ENCODE measurements around the gene PARD3B. TPM values are rescaled to one million over a fixed set of nuclear protein-coding genes. Genes with fewer than 3 reads are reported as not detected.
A peak's percentile ranks its signal among the peaks of the same experiment; 100 is the strongest.

PARD3B gene
- total and polyA plus RNA-seq, 10 of the 15 experiments (the other 5 are each of a cell fraction or from before 2014, with no cell fraction given), result 0.01 to 0.54 (median 0.07) TPM; not detected in 7

DNA sequence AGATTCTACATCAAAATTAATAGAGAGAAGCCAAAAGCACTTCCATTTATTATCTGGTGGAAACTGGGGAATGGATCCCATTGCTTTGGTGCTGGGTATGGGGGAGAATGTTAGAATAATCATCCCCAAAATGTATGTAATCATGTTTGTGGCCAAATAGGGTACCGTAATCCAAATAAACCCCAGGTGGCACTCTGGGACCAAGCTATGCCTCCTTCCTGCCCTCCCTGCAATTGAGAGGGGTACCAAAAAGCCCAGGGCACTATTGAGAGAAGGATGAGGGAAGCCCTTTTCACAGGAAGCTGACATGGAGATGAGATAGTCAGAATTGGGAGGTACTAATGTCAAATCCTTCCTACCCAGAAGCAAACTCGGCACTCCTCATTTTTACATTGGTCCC lies 1051.3 kb downstream of the PARD3B start (continued):
- TF ChIP-seq SMC3 (IDR thresholded peaks at IDR 0.05; ENCODE audit: borderline replicate concordance, low read length) (peak; percentile 17; the same call in 1 of the 2 replicates), ZBED1 (IDR thresholded peaks at IDR 0.05; ENCODE audit: borderline replicate concordance) (no peak)

DNA sequence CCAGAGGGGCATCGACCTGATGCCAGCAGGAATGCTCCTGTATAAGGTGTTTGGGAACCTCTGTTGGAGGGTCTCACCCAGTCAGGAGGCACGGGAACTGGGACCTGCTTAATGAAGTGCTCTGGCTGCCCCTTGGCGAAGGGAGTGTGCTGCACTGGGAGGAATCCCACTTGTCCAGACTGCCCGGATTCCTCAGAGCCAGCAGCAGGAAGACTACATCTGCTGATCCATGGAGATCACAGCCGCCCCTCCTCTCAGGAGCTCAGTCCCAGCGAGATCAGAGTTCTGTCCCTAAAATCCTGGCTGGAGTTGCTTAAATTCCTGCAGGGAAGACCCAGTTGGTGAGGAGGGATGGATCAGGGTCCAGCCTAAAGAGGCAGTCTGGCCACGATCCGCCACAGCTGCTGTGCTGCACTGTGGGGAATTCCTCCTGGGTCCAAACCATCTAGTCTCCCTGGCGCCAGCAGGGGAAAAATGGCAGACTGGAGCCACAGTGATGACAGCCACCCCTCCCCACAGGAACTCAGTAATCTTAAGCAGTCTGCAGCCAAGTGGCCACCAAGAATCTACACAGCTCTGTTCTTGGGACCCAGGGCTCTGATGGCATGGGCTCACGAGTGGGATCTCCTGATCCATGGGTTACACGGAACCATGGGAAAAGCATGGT lies 1060.5 kb downstream of the PARD3B start:
- FAIRE-seq (no peak), DNase-seq (ENCODE audit: low read depth, low spot score) (no peak), ATAC-seq (no peak)
- CTCF ChIA-PET, result interaction anchor here (1.1 kb wide), 1 partner anchor 11 kb away, joined by 3 read pairs; no protein-coding TSS in a partner anchor
- in situ Hi-C loops (cut with MboI) (no loop called here), intact Hi-C loops (cut with micrococcal nuclease; ENCODE audit: unreplicated experiment) (no loop called here)
- Histone ChIP-seq H3K79me2 (ENCODE audit: control insufficient read depth, insufficient read depth, low read length) (no peaks in the 10 kb centered on the region), H3K4me3 (no peak overlapping the region), H3K4me2 (ENCODE audit: control insufficient read depth, insufficient read depth) (no peak overlapping the region), H3K9me3 (replicated peaks; ENCODE audit: control insufficient read depth, insufficient read depth, low read length) (no peaks in the 10 kb centered on the region), H4K20me1 (ENCODE audit: control insufficient read depth, insufficient read depth) (no peaks in the 10 kb centered on the region), H3K27ac (ENCODE audit: control insufficient read depth, insufficient read depth) (no peak overlapping the region), H3K9ac (ENCODE audit: control insufficient read depth, insufficient read depth, low read length) (no peak overlapping the region), H3K4me1 (ENCODE audit: control insufficient read depth, insufficient read depth, low read length) (no peaks in the 10 kb centered on the region), H3K36me3 (ENCODE audit: control insufficient read depth in 2 of 2, insufficient read depth in 2 of 2, low read length in 1 of 2) (no peaks in the 10 kb centered on the region), H2AFZ (ENCODE audit: control insufficient read depth, low read depth, low read length) (no peak overlapping the region), H3K27me3 (replicated peaks in 1 of 2; ENCODE audit: control insufficient read depth in 2 of 2, insufficient read depth in 2 of 2, low read length in 1 of 2) (peaks cover 0 to 1% of the 10 kb centered on the region in 2 experiments; a peak in 1 of 4 replicates)
- SMC1A ChIA-PET (ENCODE audit: uncharacterized antibody, unreplicated experiment), result interaction anchor here (0.5 kb wide), 1 partner anchor 200 kb away, joined by 3 read pairs; no protein-coding TSS in a partner anchor
- RAD21 ChIA-PET (ENCODE audit: unreplicated experiment), result no interaction called here
- POLR2A ChIA-PET, result no interaction called here
- 20% methylated on average over 11 of the region's 11 CpGs for WGBS (ENCODE audit: insufficient coverage, insufficient replicate concordance, low lambda C conversion rate, missing lambda C conversion rate)
- BruUV-seq (replicated peaks), result no TSS peak
- TF ChIP-seq CHD4 (IDR thresholded peaks at IDR 0.05) (no peak), ASH2L (IDR thresholded peaks at IDR 0.05; ENCODE audit: borderline replicate concordance, low read depth) (no peak), SUZ12 (IDR thresholded peaks at IDR 0.05; ENCODE audit: unreplicated experiment) (no peak), RCOR1 (conservative IDR thresholded peaks at IDR 0.05; ENCODE audit: low read depth, low read length) (no peak), ZBED1 (IDR thresholded peaks at IDR 0.05; ENCODE audit: borderline replicate concordance) (no peak), FOXK2 (IDR thresholded peaks at IDR 0.05) (no peak), POLR2A (IDR thresholded peaks at IDR 0.05; ENCODE audit: low read depth, low read length) (no peak), IKZF2 (IDR thresholded peaks at IDR 0.05) (no peak), NFIC (IDR thresholded peaks at IDR 0.05; ENCODE audit: low read depth, low read length) (no peak), ZNF384 (IDR thresholded peaks at IDR 0.05; ENCODE audit: borderline replicate concordance, low read depth, low read length) (no peak), ZNF274 (IDR thresholded peaks at IDR 0.05; ENCODE audit: insufficient read depth, insufficient read length) (no peak), EZH2 (IDR thresholded peaks at IDR 0.05; ENCODE audit: borderline replicate concordance, control insufficient read depth, low read depth, low read length) (no peak), KLF5 (IDR thresholded peaks at IDR 0.05; ENCODE audit: partially characterized antibody) (no peak)
- TF ChIP-seq, protein P1, sequence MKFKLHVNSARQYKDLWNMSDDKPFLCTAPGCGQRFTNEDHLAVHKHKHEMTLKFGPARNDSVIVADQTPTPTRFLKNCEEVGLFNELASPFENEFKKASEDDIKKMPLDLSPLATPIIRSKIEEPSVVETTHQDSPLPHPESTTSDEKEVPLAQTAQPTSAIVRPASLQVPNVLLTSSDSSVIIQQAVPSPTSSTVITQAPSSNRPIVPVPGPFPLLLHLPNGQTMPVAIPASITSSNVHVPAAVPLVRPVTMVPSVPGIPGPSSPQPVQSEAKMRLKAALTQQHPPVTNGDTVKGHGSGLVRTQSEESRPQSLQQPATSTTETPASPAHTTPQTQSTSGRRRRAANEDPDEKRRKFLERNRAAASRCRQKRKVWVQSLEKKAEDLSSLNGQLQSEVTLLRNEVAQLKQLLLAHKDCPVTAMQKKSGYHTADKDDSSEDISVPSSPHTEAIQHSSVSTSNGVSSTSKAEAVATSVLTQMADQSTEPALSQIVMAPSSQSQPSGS (IDR thresholded peaks at IDR 0.05; ENCODE audit: low read length), result no peak
- TF ChIP-seq, protein P2, sequence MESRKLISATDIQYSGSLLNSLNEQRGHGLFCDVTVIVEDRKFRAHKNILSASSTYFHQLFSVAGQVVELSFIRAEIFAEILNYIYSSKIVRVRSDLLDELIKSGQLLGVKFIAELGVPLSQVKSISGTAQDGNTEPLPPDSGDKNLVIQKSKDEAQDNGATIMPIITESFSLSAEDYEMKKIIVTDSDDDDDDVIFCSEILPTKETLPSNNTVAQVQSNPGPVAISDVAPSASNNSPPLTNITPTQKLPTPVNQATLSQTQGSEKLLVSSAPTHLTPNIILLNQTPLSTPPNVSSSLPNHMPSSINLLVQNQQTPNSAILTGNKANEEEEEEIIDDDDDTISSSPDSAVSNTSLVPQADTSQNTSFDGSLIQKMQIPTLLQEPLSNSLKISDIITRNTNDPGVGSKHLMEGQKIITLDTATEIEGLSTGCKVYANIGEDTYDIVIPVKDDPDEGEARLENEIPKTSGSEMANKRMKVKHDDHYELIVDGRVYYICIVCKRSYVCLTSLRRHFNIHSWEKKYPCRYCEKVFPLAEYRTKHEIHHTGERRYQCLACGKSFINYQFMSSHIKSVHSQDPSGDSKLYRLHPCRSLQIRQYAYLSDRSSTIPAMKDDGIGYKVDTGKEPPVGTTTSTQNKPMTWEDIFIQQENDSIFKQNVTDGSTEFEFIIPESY (IDR thresholded peaks at IDR 0.05), result no peak
- TF ChIP-seq, protein P3, sequence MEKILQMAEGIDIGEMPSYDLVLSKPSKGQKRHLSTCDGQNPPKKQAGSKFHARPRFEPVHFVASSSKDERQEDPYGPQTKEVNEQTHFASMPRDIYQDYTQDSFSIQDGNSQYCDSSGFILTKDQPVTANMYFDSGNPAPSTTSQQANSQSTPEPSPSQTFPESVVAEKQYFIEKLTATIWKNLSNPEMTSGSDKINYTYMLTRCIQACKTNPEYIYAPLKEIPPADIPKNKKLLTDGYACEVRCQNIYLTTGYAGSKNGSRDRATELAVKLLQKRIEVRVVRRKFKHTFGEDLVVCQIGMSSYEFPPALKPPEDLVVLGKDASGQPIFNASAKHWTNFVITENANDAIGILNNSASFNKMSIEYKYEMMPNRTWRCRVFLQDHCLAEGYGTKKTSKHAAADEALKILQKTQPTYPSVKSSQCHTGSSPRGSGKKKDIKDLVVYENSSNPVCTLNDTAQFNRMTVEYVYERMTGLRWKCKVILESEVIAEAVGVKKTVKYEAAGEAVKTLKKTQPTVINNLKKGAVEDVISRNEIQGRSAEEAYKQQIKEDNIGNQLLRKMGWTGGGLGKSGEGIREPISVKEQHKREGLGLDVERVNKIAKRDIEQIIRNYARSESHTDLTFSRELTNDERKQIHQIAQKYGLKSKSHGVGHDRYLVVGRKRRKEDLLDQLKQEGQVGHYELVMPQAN (conservative IDR thresholded peaks at IDR 0.05), result no peak
- TF ChIP-seq, protein P4, sequence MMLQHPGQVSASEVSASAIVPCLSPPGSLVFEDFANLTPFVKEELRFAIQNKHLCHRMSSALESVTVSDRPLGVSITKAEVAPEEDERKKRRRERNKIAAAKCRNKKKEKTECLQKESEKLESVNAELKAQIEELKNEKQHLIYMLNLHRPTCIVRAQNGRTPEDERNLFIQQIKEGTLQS (IDR thresholded peaks at IDR 0.05; ENCODE audit: borderline replicate concordance, extremely low read depth, low read depth, low read length), result no peak
